Measurements from ENCODE around the gene TEKT3. TPM values are rescaled to one million over a fixed set of nuclear protein-coding genes. Genes with fewer than 3 reads are reported as not detected.

The TEKT3 gene
- total and polyA plus RNA-seq, 9 of the 15 experiments (the other 6 are each of a cell fraction or from before 2014, with no cell fraction given) = not detected

DNA sequence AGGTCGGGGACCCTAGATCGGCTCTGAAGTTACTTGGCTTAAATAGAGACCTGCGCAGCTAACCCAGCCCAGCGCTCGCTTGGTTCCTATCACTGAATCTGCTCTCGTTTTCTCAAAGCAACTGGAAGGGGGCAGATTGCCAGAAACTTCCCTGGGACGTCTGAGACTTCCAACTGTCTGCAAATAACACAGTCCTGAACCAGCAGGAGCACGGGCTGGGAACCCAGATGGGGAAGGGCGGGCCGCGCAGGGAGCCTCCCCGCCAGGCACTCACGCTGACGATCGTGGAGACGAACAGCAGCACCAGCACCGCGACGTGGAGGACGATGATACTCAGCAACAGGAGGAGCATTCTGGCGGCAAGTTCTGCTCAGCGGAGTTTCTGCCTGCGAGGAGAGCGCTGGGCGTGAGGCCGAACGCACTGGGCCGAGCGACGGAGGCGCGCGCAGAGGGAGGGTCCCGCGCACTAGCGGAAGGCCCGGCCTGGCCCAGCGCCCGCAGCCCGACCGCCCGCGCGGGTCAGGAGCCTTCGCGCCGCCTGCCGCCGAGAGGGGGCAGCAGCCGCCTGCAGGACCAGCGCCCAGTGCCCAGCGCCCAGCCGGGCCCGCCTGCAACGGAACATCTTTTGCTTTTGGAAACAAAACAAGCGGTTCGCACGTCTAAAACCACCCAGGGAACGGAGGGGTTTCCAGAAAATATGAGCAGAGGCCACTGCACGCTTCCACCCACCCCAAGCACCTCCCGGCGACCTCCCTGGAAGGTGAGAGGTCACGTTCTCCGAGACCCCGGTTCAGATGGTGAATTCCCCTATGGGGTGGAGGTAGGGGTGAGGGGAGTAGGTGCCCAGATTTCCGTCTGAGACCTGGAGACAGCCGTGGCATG is 80.8 kb downstream of the TEKT3 start:
- intact Hi-C loops (cut with micrococcal nuclease) = loop anchor here (1.0 to 2.0 kb wide), 2 partner anchors 148 to 242 kb away; no protein-coding TSS in a partner anchor
- TF ChIP-seq KDM5B (IDR thresholded peaks at IDR 0.05; ENCODE audit: insufficient replicate concordance, low read depth, low read length) (no peak), SNAPC5 (CRISPR knock-in tag; IDR thresholded peaks at IDR 0.05) (no peak), EGR1 (conservative IDR thresholded peaks at IDR 0.05) (no peak), NR3C1 (CRISPR knock-in tag; IDR thresholded peaks at IDR 0.05) (no peak), BHLHE40 (IDR thresholded peaks at IDR 0.05; ENCODE audit: low read length) (no peak), ZFPM2 (CRISPR knock-in tag; IDR thresholded peaks at IDR 0.05) (no peak), TFAM (CRISPR knock-in tag; conservative IDR thresholded peaks at IDR 0.05) (no peak), RBFOX2 (IDR thresholded peaks at IDR 0.05; ENCODE audit: low read depth, low read length) (peak; percentile 76), GATAD2B (IDR thresholded peaks at IDR 0.05; ENCODE audit: borderline replicate concordance) (peak; percentile 52; the same call in 1 of the 2 replicates), FOXJ3 (CRISPR knock-in tag; IDR thresholded peaks at IDR 0.05) (no peak), KAT2B (IDR thresholded peaks at IDR 0.05; ENCODE audit: low read depth, low read length) (no peak), RBBP5 (IDR thresholded peaks at IDR 0.05; ENCODE audit: borderline replicate concordance, insufficient read depth, low read length, poor library complexity, severe bottlenecking) (peak; percentile 64)

More for the DNA sequence above, 80.8 kb downstream of the TEKT3 start:
- POLR2A ChIA-PET = interaction anchor here (0.9 kb wide), 1 partner anchor 242 kb away, joined by 4 read pairs; no protein-coding TSS in a partner anchor
- peaks cover 0 to 13% of the 10 kb centered on the region in 2 experiments; a peak in 1 of 5 replicates for H3K27me3 ChIP-seq (ENCODE audit: control insufficient read depth in 2 of 2, insufficient read depth in 2 of 2, low read length in 2 of 2)
- H3K4me1 ChIP-seq (replicated peaks in 1 of 2; ENCODE audit: control insufficient read depth in 2 of 2, insufficient read depth in 2 of 2, low read length in 2 of 2) = peaks cover 34 to 35% of the 10 kb centered on the region in 2 experiments
- H3K9me3 ChIP-seq (replicated peaks; ENCODE audit: control insufficient read depth, insufficient read depth, low read depth, low read length) = no peaks in the 10 kb centered on the region
- FAIRE-seq = peak; percentile 65
- DNase-seq (ENCODE audit: extremely low read depth in 1 of 4, low spot score in 3 of 4) = peak; percentile 74 to 81 (median 80)
- peak; percentile 90 for ATAC-seq
- BruUV-seq (replicated peaks) = TSS peak; percentile 31
- peaks cover 4% of the 10 kb centered on the region; the same call in 2 of the 3 replicates for H3K79me2 ChIP-seq (ENCODE audit: control insufficient read depth, insufficient read depth, low read length)
- in situ Hi-C loops (cut with MboI) = loop anchor here (25.0 kb wide), 1 partner anchor 702 kb away; no protein-coding TSS in a partner anchor
- CTCF ChIA-PET (ENCODE audit: low intra/inter-chr PET ratio) = interaction anchor here (0.8 to 2.4 kb wide), 3 partner anchors 242 to 683 kb away, joined by 3 to 28 read pairs (median 3); no protein-coding TSS in a partner anchor
- no peaks in the 10 kb centered on the region for H3K9me1 ChIP-seq (ENCODE audit: control insufficient read depth, insufficient read depth, low read length)
- peak overlapping the region; percentile 95 for H2AFZ ChIP-seq (ENCODE audit: low read depth, low read length)
- H3K27ac ChIP-seq (ENCODE audit: extremely low read depth, low read depth, low read length) = peak overlapping the region; percentile 75
- H4K20me1 ChIP-seq (replicated peaks; ENCODE audit: control insufficient read depth, insufficient read depth, low read length) = no peaks in the 10 kb centered on the region
- H3K4me2 ChIP-seq (ENCODE audit: insufficient read depth, low read length) = peak overlapping the region; percentile 88
- H3K4me3 ChIP-seq = peak overlapping the region; percentile 56
- WGBS (ENCODE audit: insufficient coverage, low coverage, missing lambda C conversion rate) = 2% methylated on average over 49 of the region's 67 CpGs
- H3K9ac ChIP-seq (ENCODE audit: insufficient read depth in 1 of 2, low read depth in 2 of 2, low read length in 2 of 2) = peak overlapping the region; percentile 74 to 91
- peaks cover 19% of the 10 kb centered on the region; the same call in 2 of the 3 replicates for H3K36me3 ChIP-seq (ENCODE audit: control insufficient read depth, insufficient read depth, low read length)

Data from K562 (cell line).